Ascending aorta (tissue), 2 donors: ENCODE results near the gene TRIB2. TPM values are rescaled to one million over a fixed set of nuclear protein-coding genes. Genes with fewer than 3 reads are reported as not detected.

Source experiments
- DNase-seq, 2 donors: peaks; one replicate each; pipeline ENCODE4 v3.0.0-alpha.2; 2019; ENCODE audit warnings: low spot score in 2 of 2
- H3K27ac ChIP-seq, 2 donors: fragments of 200-600 bp; sonication (generic); one replicate each; pipeline ENCODE4 v1.5.1; 2016 to 2017; ENCODE audit warnings: mild to moderate bottlenecking in 1 of 2
- H3K27me3 ChIP-seq: fragments of 200-600 bp; sonication (generic); one replicate; pipeline ENCODE4 v1.5.1; 2017
- H3K36me3 ChIP-seq, 2 donors: fragments of 200-600 bp; sonication (generic); one replicate each; pipeline ENCODE4 v1.5.1; 2016
- H3K4me1 ChIP-seq, 2 donors: fragments of 200-600 bp; sonication (generic); one replicate each; pipeline ENCODE4 v1.5.1; 2016 to 2017; ENCODE audit warnings: mild to moderate bottlenecking in 1 of 2
- H3K4me3 ChIP-seq, 2 donors: fragments of 200-600 bp; sonication (generic); one replicate each; pipeline ENCODE4 v1.5.1; 2016 to 2017; ENCODE audit warnings: mild to moderate bottlenecking in 1 of 2
- H3K9me3 ChIP-seq, 2 donors: fragments of 200-600 bp; sonication (generic); one replicate each; pipeline ENCODE4 v1.5.1; 2016
- CTCF ChIP-seq, 3 experiments: fragments of 200-600 bp in 2 of 3; fragments of 450-650 bp in 1 of 3; sonication (generic) in 2 of 3; IDR thresholded peaks; one replicate each; pipeline ENCODE4 v1.5.1; 2016 to 2019; ENCODE audit warnings: antibody characterized with exemption in 3 of 3, mild to moderate bottlenecking in 1 of 3, moderate library complexity in 1 of 3
- intact Hi-C: fragments of 100-400 bp; cut with DNase I; formaldehyde crosslinking; loops from one replicate; pipeline ENCODE4 v1.15.1; 2023
- total RNA-seq: library from RNA; depleted of rRNA; stranded (reverse); fragments of >200 nt; gene quantifications from one replicate; pipeline ENCODE4 v1.1.0, GENCODE V29; 2016

The TRIB2 gene
- total RNA-seq, 1 donor from 2014 or later = 55.6 TPM

- DNase-seq = no peak
- intact Hi-C loops = no loop called here
Measured at GRCh38 chr2:12705742-12706141, 11.0 kb upstream of the TRIB2 start.

GRCh38 chr2:12708508-12709206 lies 8.1 kb upstream of the TRIB2 start:
- H3K4me3 ChIP-seq = no peak overlapping the region
- H3K27me3 ChIP-seq = no peaks in the 10 kb centered on the region
- H3K27ac ChIP-seq = no peak overlapping the region
- no peak for TF ChIP-seq CTCF (IDR thresholded peaks at IDR 0.05)
- H3K36me3 ChIP-seq = no peaks in the 10 kb centered on the region
- no peak for DNase-seq
- peaks cover 0 to under 1% of the 10 kb centered on the region in 2 donors for H3K4me1 ChIP-seq
- no peaks in the 10 kb centered on the region for H3K9me3 ChIP-seq
- intact Hi-C loops = no loop called here

More at GRCh38 chr2:12705742-12706141, 11.0 kb upstream of the TRIB2 start:
- peaks cover 0 to 7% of the 10 kb centered on the region in 2 donors for H3K4me1 ChIP-seq
- H3K9me3 ChIP-seq = no peaks in the 10 kb centered on the region
- H3K27me3 ChIP-seq = no peaks in the 10 kb centered on the region
- H3K4me3 ChIP-seq = no peak overlapping the region
- H3K36me3 ChIP-seq = no peaks in the 10 kb centered on the region
- no peak overlapping the region for H3K27ac ChIP-seq
- TF ChIP-seq CTCF (IDR thresholded peaks at IDR 0.05) = no peak

- Histone ChIP-seq H3K27ac (no peak overlapping the region), H3K4me3 (no peak overlapping the region), H3K27me3 (no peaks in the 10 kb centered on the region), H3K36me3 (no peaks in the 10 kb centered on the region), H3K4me1 (peaks cover under 1 to 4% of the 10 kb centered on the region in 2 donors), H3K9me3 (no peaks in the 10 kb centered on the region)
- TF ChIP-seq CTCF (IDR thresholded peaks at IDR 0.05) = no peak
- intact Hi-C loops = no loop called here
- no peak for DNase-seq
Measured at GRCh38 chr2:12709207-12709522, 7.6 kb upstream of the TRIB2 start.

GRCh38 chr2:12710301-12710700 lies 6.4 kb upstream of the TRIB2 start:
- TF ChIP-seq CTCF (IDR thresholded peaks at IDR 0.05) = no peak
- Histone ChIP-seq H3K4me3 (no peak overlapping the region), H3K27ac (no peak overlapping the region), H3K4me1 (peaks cover 7 to 11% of the 10 kb centered on the region in 2 donors), H3K9me3 (no peaks in the 10 kb centered on the region), H3K36me3 (no peaks in the 10 kb centered on the region), H3K27me3 (no peaks in the 10 kb centered on the region)
- DNase-seq = no peak
- intact Hi-C loops = loop anchor here (10.0 kb wide), 2 partner anchors 966 to 1316 kb away; partner anchors contain the start of gene LPIN1

- peaks cover 12 to 17% of the 10 kb centered on the region in 2 donors for H3K4me1 ChIP-seq
- no peak for DNase-seq
- H3K27me3 ChIP-seq = no peaks in the 10 kb centered on the region
- no peak overlapping the region for H3K4me3 ChIP-seq
- H3K9me3 ChIP-seq = no peaks in the 10 kb centered on the region
- H3K36me3 ChIP-seq = no peaks in the 10 kb centered on the region
- no peak for TF ChIP-seq CTCF (IDR thresholded peaks at IDR 0.05)
- intact Hi-C loops = loop anchor here (10.0 kb wide), 2 partner anchors 967 to 1317 kb away; partner anchors contain the start of gene LPIN1
- H3K27ac ChIP-seq = no peak overlapping the region
Measured at GRCh38 chr2:12711339-12711738, 5.4 kb upstream of the TRIB2 start.
